Caki2 (cell line): ENCODE results near the gene HTT. TPM values are rescaled to one million over a fixed set of nuclear protein-coding genes. Genes with fewer than 3 reads are reported as not detected.
"Not testable (repeated sequence)": the region's sequence is repeated elsewhere in the genome, so short reads cannot be mapped to it uniquely, and the experiment has no call there.

Experiments
- DNase-seq: peaks from one replicate; pipeline ENCODE4 v3.0.0-alpha.2; 2015; ENCODE audit warnings: low read depth
- in situ Hi-C: cut with HindIII; loops from 2 replicates; pipeline ENCODE4 v1.10.0; 2016; ENCODE audit warnings: low sequenced_read_pairs, low pct_unique_long_range_greater_than_20kb, mixed read lengths
- total RNA-seq: library from RNA; depleted of rRNA; stranded (reverse); fragments of >200 nt; shearing (Covaris generic); gene quantifications from 2 replicates; pipeline ENCODE4 v1.2.3, GENCODE V29; 2014; ENCODE audit warnings: low replicate concordance

HTT gene
- total RNA-seq, 1 experiment from 2014 or later: 20.7 TPM

DNA sequence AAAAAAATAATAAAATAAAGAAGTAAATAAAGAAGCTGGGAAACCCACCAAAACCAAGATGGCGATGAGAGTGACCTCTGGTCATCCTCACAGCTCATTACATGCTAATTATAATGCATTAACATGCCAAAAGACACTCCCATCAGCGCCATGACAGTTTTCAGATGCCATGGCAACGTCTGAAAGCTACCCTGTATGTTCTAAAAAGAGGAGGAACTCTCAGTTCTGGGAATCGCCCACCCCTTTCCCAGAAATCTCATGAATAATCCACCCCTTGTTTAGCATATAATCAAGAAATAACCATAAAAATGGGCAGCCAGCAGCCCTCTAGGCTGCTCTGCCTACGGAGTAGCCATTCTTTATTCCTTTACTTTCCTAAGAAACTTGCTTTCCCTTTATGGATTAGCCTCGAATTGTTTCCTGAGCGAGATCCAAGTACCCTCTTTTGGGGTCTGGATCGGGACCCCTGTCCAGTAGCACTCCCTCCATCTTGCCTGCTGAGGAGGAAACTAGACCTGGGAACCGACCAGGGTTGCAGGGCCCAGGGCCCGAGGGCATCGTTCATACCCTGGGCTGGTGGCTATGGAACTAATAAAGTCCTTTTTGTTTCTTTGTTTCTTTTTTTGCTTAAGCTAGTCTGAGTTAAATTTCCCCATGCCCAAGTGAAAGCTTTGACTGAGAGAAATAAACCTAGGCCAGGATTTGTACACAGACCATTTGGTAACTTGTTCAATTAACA lies 31.0 kb upstream of the HTT start:
- in situ Hi-C loops: no loop called here
- DNase-seq: no peak

GRCh38 chr4:3044870-3045819 lies 29.3 kb upstream of the HTT start:
- DNase-seq: no peak
- in situ Hi-C loops: no loop called here

- DNase-seq: no peak
- in situ Hi-C loops: no loop called here
Observed at GRCh38 chr4:3046162-3046561, 28.3 kb upstream of the HTT start.

DNA sequence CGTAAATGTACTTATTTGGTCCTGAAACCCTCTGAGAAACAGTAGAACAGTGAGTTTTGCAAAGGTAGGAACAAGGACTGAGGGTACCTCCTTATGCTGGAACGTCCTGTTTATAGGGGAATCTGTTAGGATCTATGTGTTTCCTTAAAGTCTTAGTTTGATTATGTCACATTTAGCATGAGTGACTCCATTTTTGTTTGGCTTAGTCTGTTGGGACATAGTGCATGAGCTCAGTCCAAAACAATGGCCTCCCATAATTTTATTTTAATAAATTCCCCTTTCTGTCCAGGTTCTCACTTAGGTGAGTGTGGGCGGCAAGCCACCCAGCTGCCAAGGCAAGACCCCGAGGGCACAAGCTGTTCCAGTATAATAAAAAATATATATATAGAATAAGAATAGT lies 27.9 kb upstream of the HTT start:
- in situ Hi-C loops: no loop called here
- no peak for DNase-seq

- in situ Hi-C loops: no loop called here
- DNase-seq: peak; percentile 77
Observed at GRCh38 chr4:3047464-3048286, 26.8 kb upstream of the HTT start.

DNA sequence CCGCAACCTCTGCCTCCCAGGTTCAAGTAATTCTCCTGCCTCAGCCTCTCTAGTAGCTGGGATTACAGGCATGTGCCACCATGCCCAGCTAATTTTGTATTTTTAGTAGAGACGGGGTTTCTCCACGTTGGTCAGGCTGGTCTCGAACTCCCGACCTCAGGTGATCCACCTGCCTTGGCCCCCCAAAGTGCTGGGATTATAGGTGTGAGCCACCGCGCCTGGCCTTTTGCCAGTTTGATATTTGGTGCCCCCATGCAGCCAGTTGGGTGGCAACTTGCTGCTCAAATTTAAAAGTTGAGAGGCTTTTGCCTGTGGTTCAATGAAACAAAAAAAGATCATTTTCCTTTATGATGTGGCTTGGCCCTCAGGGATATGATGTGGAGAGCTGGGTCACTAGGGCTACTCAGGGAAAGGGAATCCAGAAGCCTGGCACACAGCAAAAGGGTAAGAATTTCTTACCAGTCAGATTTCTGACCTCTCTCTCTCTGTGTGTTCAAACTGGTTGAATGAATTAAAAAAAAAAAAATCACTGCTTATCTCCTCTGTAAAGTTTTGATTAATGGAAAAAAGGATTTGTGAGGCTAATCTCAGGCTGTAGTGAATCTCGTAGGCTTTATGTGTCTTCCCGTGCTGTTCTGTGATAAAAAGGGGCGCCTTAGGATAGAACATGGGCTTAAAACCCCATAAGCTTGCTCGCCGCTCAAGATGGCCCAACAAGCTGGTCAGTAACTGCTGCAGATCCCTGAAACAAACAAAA lies 23.2 kb upstream of the HTT start:
- in situ Hi-C loops: not testable (repeated sequence)

GRCh38 chr4:3054169-3054759 lies 20.2 kb upstream of the HTT start:
- in situ Hi-C loops: no loop called here
- no peak for DNase-seq

More for the DNA sequence above, 23.2 kb upstream of the HTT start:
- DNase-seq: not testable (repeated sequence)

DNA sequence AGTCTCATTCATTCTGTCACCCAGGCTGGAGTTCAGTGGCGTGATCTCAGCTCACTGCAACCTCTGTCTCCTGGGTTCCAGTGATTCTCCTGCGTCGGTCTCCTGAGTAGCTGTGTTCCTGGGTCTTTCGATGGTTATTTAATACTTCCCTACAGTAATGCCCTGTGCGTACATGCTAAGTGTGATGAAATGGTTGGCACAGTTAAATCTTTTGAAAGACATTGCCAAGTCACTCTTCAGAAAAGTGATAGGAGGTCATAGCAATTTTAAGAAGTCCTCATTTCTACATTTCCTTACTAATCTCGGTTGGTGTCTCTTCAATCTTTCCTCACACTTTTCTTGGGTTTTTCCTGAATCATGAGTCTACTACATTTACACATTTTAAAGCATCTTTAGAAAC lies 14.5 kb upstream of the HTT start:
- DNase-seq: no peak
- in situ Hi-C loops: no loop called here

- in situ Hi-C loops: no loop called here
- DNase-seq: no peak
Observed at GRCh38 chr4:3060946-3061345, 13.5 kb upstream of the HTT start.

GRCh38 chr4:3062471-3062870 lies 12.0 kb upstream of the HTT start:
- in situ Hi-C loops: no loop called here

DNA sequence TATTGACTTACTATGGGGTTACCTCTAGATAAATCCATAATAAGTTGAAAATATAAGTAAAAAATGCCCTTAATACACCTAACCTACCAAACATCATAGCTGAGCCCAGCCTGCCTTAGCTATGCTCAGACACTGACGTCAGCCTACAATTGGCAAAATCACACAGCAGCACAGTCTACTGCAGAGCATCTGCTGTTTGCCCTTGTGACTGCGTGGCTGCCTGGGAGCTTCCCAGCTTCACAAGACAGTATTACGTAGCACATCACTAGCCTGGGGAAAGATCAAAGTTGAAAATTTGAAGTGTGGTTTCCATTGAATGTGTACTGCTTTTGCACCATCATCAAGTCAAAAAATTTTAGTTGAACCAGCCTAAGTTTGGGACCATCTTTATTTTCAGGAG lies 8.9 kb upstream of the HTT start:
- DNase-seq: no peak
- in situ Hi-C loops: no loop called here

More at GRCh38 chr4:3062471-3062870, 12.0 kb upstream of the HTT start:
- no peak for DNase-seq

DNA sequence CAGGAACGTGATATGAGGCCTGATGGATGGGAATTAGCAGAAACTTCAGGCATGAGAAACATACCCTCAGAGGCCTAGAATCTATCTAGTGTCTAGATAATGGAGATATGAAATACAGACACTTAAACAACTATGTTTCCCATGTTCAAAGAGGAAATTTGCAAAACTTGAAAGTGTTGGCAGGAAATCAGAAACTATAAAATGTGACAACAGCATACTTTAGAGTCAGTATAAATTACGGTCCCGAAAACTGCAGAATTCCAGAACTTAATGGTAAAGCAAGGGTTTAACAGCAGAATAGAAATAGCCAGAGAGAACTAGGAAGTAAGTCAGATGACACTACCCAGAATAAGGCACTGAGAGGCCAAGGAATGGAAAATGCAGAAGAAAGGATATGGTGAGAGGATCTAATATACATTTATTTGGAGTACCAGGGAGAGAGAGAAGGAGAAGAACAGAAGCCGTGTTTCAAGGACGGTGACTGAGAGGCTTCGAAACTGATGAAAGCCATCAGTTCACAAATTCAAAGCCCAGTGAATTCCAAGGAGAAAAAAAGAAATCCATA lies 7.6 kb upstream of the HTT start:
- no peak for DNase-seq
- in situ Hi-C loops: no loop called here

GRCh38 chr4:3067473-3068001 lies 6.9 kb upstream of the HTT start:
- in situ Hi-C loops: no loop called here
- DNase-seq: no peak

DNA sequence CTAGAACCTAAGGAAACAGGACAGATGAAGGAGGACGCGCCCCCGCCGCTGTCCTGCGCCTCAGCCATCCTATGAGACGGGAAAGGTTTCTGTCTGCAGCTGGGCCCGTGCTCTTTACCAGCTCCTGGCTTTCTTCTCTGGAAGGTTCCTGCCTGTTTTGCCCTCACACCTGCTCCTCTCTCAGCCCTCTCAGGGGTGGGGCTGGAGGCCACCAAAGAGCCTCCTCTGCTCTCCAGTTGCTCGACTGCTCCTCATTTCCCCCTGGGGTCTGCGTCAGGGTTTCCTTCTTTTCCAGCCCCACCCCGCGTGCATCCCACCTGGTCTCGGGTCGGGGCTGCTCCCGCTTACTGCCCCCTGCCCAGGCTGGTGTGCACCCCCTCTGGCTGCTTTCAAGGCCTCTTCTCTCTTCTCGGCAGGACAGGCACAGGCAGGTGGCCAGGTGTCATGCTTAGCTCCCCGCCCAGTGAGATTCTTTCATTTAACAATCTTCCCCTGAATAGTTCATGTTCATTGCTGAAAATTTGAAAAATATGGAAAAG lies 4.8 kb upstream of the HTT start:
- in situ Hi-C loops: no loop called here
- no peak for DNase-seq

DNA sequence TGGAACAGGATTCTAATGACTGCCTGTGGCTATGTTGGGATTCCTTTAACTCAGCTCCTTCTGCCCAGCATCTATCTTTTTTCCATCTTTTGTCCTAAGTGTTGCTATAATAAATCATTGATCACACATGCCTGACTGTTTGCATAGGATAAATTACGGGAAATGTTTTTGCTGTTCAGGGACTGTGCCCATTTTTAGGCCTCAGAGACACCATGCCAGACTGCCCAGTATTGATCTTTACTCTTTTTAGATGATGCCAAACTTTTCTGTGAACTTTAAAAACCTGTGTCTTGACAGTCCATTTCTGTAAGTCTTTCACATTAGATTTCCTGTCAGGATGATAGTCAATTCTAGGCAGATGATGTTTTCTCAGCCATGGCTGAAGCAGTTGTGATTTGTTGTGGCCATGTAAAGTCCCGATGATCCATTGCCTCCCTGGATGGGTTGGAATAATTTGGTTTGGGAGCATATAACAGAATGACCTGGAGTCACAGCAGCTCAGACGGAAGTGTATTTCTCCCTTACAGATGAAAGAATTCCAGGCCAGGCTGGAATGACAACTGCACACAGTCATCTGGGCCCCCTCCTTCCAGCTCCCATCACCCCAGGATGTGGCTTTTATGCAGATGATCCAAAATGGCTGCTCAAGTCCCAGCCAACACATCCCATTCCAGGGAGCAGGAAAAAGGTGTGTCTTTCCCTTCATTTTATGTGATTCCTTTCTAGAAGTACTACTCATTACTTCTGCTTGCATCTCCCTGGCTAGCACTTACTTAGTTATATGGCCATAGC lies 3.6 kb upstream of the HTT start:
- in situ Hi-C loops: no loop called here
- no peak for DNase-seq

GRCh38 chr4:3071811-3072210 lies 2.7 kb upstream of the HTT start:
- in situ Hi-C loops: no loop called here
- no peak for DNase-seq
